K562 (cell line): ENCODE results near the gene TEX48. TPM values are rescaled to one million over a fixed set of nuclear protein-coding genes. Genes with fewer than 3 reads are reported as not detected.

Experiments
- ATAC-seq: fragments of 200-7000 bp; cut with Tn5 transposase; 3 replicates; pipeline ENCODE4 v1.9.1; 2020; ENCODE audit warnings: moderate library complexity
- BruUV-seq: library from RNA; stranded (reverse); fragments of 400-500 nt; replicated peaks from 2 replicates; lab custom pipeline; 2021; lab: Mats Ljungman, UMichigan
- CTCF ChIA-PET: fragments of 300-600 bp; formaldehyde crosslinking; extraction: SDS; loops from one replicate; lab custom pipeline; 2021; ENCODE audit warnings: low intra/inter-chr PET ratio; lab: Yijun Ruan, JAX
- POLR2A ChIA-PET: fragments of 300-600, 350-650 bp; sonication (Branson Sonifier 250); formaldehyde crosslinking; extraction: SDS; loops from one replicate; lab custom pipeline; 2021; ENCODE audit warnings: antibody characterized with exemption, inconsistent platforms; lab: Yijun Ruan, JAX
- DNase-seq, 4 experiments: peaks; one replicate each; pipeline versions ENCODE4 v3.0.0 to v3.0.0-alpha.2; 2011 to 2018; ENCODE audit warnings: low spot score in 3 of 4, mixed read lengths in 3 of 4; ENCODE audit errors: extremely low read depth in 1 of 4
- FAIRE-seq: peaks from 2 replicates; lab custom pipeline; 2011; peaks lifted over from hg19 to GRCh38; lab: Jason Lieb, UNC
- H2AFZ ChIP-seq: 2 replicates; pipeline ENCODE4 v1.6.0; 2011; ENCODE audit warnings: low read depth, low read length, control low read depth, inconsistent platforms
- H3K27ac ChIP-seq: fragments of 200-600 bp; 3 replicates; pipeline ENCODE4 v1.8.0; 2011; ENCODE audit warnings: low read depth, mild to moderate bottlenecking, control low read depth, inconsistent platforms, low read length, moderate library complexity, mixed read lengths; ENCODE audit errors: extremely low read depth
- H3K27me3 ChIP-seq, 2 experiments: fragments of 300-600 bp in 1 of 2; 2 replicates in 1 of 2; 3 replicates in 1 of 2; pipeline versions ENCODE4 v1.6.0 to v1.8.0; 2011; ENCODE audit warnings: inconsistent platforms in 2 of 2, low read length in 2 of 2, mild to moderate bottlenecking in 1 of 2, mixed read lengths in 1 of 2, moderate library complexity in 1 of 2; ENCODE audit not compliant: control insufficient read depth in 2 of 2, insufficient read depth in 2 of 2
- H3K36me3 ChIP-seq: fragments of 300-600 bp; 3 replicates; pipeline ENCODE4 v1.8.0; 2011; ENCODE audit warnings: mild to moderate bottlenecking, low read length, inconsistent platforms; ENCODE audit not compliant: control insufficient read depth, insufficient read depth
- H3K4me1 ChIP-seq, 2 experiments: fragments of 200-600 bp in 1 of 2; replicated peaks in 1 of 2; 2 replicates in 1 of 2; 3 replicates in 1 of 2; pipeline versions ENCODE4 v1.5.1 to v1.8.0; 2011; ENCODE audit warnings: inconsistent platforms in 2 of 2, low read length in 2 of 2, mild to moderate bottlenecking in 1 of 2, mixed read lengths in 1 of 2, moderate library complexity in 1 of 2; ENCODE audit not compliant: control insufficient read depth in 2 of 2, insufficient read depth in 2 of 2
- H3K4me2 ChIP-seq: 2 replicates; pipeline ENCODE4 v1.6.1; 2011; ENCODE audit warnings: low read length, control low read depth, inconsistent platforms, mixed read lengths; ENCODE audit not compliant: insufficient read depth
- H3K4me3 ChIP-seq: fragments of 200-600 bp; sonication (generic), shearing (Covaris generic); 2 replicates; pipeline ENCODE4 v1.5.1; 2016; ENCODE audit warnings: control low read depth, inconsistent platforms
- H3K79me2 ChIP-seq: fragments of 200-600 bp; 3 replicates; pipeline ENCODE4 v1.8.0; 2011; ENCODE audit warnings: low read length, inconsistent platforms; ENCODE audit not compliant: control insufficient read depth, insufficient read depth
- H3K9ac ChIP-seq, 2 experiments: 2 replicates each; pipeline versions ENCODE4 v1.6.0 to v1.6.1; 2011; ENCODE audit warnings: low read depth in 2 of 2, low read length in 2 of 2, control low read depth in 1 of 2, inconsistent platforms in 1 of 2, mild to moderate bottlenecking in 1 of 2, mixed read lengths in 1 of 2; ENCODE audit not compliant: insufficient read depth in 1 of 2
- H3K9me1 ChIP-seq: one replicate; pipeline ENCODE4 v1.6.0; 2011; ENCODE audit warnings: inconsistent platforms, mild to moderate bottlenecking, low read length, moderate library complexity; ENCODE audit not compliant: control insufficient read depth, insufficient read depth
- H3K9me3 ChIP-seq: replicated peaks from 2 replicates; pipeline ENCODE4 v1.5.1; 2011; ENCODE audit warnings: low read depth, low read length, inconsistent platforms; ENCODE audit not compliant: control insufficient read depth, insufficient read depth
- H4K20me1 ChIP-seq: replicated peaks from 2 replicates; pipeline ENCODE4 v1.6.1; 2011; ENCODE audit warnings: low read length, inconsistent platforms, mixed read lengths; ENCODE audit not compliant: control insufficient read depth, insufficient read depth
- CHD2 ChIP-seq: IDR thresholded peaks from 2 replicates; pipeline ENCODE4 v1.6.1; 2011; ENCODE audit warnings: low read depth, low read length
- FOXP4 ChIP-seq: sonication (generic); formaldehyde crosslinking; IDR thresholded peaks from 2 replicates; pipeline ENCODE4 v1.8.0; 2022; ENCODE audit warnings: mild to moderate bottlenecking, missing genetic modification reagents, borderline replicate concordance
- HNRNPK ChIP-seq: fragments of 200-400 bp; formaldehyde crosslinking; IDR thresholded peaks from one replicate; pipeline ENCODE4 v1.6.1; 2018; ENCODE audit warnings: mild to moderate bottlenecking, low read depth, low read length; ENCODE audit not compliant: poor library complexity, severe bottlenecking
- KLF10 ChIP-seq: fragments of 250-450 bp; sonication (Bioruptor Pico); IDR thresholded peaks from 2 replicates; pipeline ENCODE4 v1.6.1; 2021; ENCODE audit warnings: matching md5 sums
- KLF16 ChIP-seq: IDR thresholded peaks from 2 replicates; pipeline ENCODE4 v1.6.1; 2016; ENCODE audit warnings: antibody characterized with exemption
- USF2 ChIP-seq: sonication (generic); formaldehyde crosslinking; IDR thresholded peaks from 2 replicates; pipeline ENCODE4 v1.5.0; 2020; ENCODE audit warnings: missing genetic modification reagents
- WGBS: fragments of 100-300 bp; shearing (Covaris generic); methylation state at CpG from one replicate; pipeline ENCODE4 v1.1.6; 2016; ENCODE audit warnings: low coverage, mixed read lengths; ENCODE audit not compliant: insufficient coverage; ENCODE audit errors: missing lambda C conversion rate; 5-methylcytosine and 5-hydroxymethylcytosine counted together
- in situ Hi-C: fragments of 300-500 bp; cut with MboI; formaldehyde crosslinking; loops from 4 replicates; pipeline ENCODE4 v1.15.0; 2018; ENCODE audit warnings: inconsistent platforms, mixed read lengths
- intact Hi-C: fragments of 100-400 bp; cut with micrococcal nuclease; formaldehyde crosslinking; loops from 2 replicates; pipeline ENCODE4 v1.14.2; 2022
- polyA plus RNA-seq, 8 experiments: library from polyadenylated mRNA; depleted of rRNA in 4 of 8; stranded (reverse) in 5 of 8; unstranded in 3 of 8; fragments of >200 nt; fragmentation: Nextera tagmentation in 2 of 8; fragmentation: Illumina TruSeq in 1 of 8; extraction: Ambion mirVana in 2 of 8; extraction: Trizol in 1 of 8; gene quantifications; 2 replicates each; pipeline versions ENCODE4 v1.2.1 to v1.2.3, GENCODE V29; 2011 to 2014; ENCODE audit warnings: inconsistent platforms in 1 of 8, missing spikeins in 1 of 8
- total RNA-seq, 7 experiments: library from RNA; depleted of rRNA in 6 of 7; stranded (reverse); fragments of >200 nt in 6 of 7; fragmentation: Illumina TruSeq in 2 of 7; extraction: Trizol in 2 of 7; gene quantifications; 2 replicates each; pipeline versions ENCODE4 v1.2.1 to v1.2.3, GENCODE V29; 2011 to 2021; ENCODE audit warnings: low replicate concordance in 1 of 7

The TEX48 gene
- total and polyA plus RNA-seq, 9 of the 15 experiments (the other 6 are each of a cell fraction or from before 2014, with no cell fraction given) = not detected

DNA sequence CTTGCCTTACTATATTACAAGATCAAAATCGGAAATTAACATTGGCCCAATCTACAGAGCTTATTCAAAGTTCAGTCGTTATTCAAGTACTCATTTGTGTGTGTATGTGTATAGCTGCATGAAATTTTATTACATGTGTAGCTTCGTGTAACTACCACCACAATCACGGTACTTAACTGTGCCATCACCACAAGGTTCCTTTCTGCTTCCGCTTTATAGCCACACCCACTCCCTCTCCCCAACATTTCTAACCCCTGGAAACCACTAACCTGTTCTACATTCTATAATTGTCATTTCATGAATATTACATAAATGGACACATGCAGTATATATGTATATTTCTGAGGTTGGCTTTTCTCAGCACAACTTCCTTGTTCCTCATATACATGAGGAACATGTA is 4.0 kb upstream of the TEX48 start (continued):
- TF ChIP-seq FOXP4 (no peak), KLF10 (no peak), KLF16 (no peak)
- TF ChIP-seq, all 486 proteins: peak for 0

- no TSS peak for BruUV-seq
- in situ Hi-C loops = no loop called here
- no peak for FAIRE-seq
- ChIA-PET CTCF (no interaction called here), POLR2A (no interaction called here)
- no peaks in the 10 kb centered on the region for H4K20me1 ChIP-seq
- TF ChIP-seq HNRNPK = no peak
- TF ChIP-seq USF2 (CRISPR knock-in tag) = no peak
- peak; percentile 43 for TF ChIP-seq CHD2
- H2AFZ ChIP-seq = no peak overlapping the region
- H3K9me1 ChIP-seq = no peaks in the 10 kb centered on the region
- H3K9ac ChIP-seq = no peak overlapping the region
- no peaks in the 10 kb centered on the region for H3K79me2 ChIP-seq
- no peak for DNase-seq
- H3K27me3 ChIP-seq = peaks cover 0 to 2% of the 10 kb centered on the region in 2 experiments; a peak in 2 of 5 replicates
- no peak overlapping the region for H3K4me3 ChIP-seq
- no peak for ATAC-seq
- H3K36me3 ChIP-seq = no peaks in the 10 kb centered on the region
- intact Hi-C loops = loop anchor here (5.0 to 10.0 kb wide), 2 partner anchors 33 to 911 kb away; no protein-coding TSS in a partner anchor
- 0% methylated on average over 6 of the region's 6 CpGs for WGBS
- H3K4me2 ChIP-seq = no peak overlapping the region
- H3K27ac ChIP-seq = no peak overlapping the region
- H3K9me3 ChIP-seq = no peaks in the 10 kb centered on the region
- no peaks in the 10 kb centered on the region for H3K4me1 ChIP-seq
Observed at GRCh38 chr9:114684036-114684435, 2.0 kb upstream of the TEX48 start.
